IMR-90 (cell line): ENCODE results near the gene EBI3.

Experiments
- CEBPB ChIP-seq: IDR thresholded peaks from 2 replicates; pipeline ENCODE4 v1.6.1; 2012; ENCODE audit warnings: low read depth, low read length, improper control_type of control experiment
- MXI1 ChIP-seq: IDR thresholded peaks from 2 replicates; pipeline ENCODE4 v1.6.1; 2012; ENCODE audit warnings: low read depth, mild to moderate bottlenecking, low read length, moderate library complexity, borderline replicate concordance
- POLR2A ChIP-seq: IDR thresholded peaks from 2 replicates; pipeline ENCODE4 v1.6.1; 2012; ENCODE audit warnings: mild to moderate bottlenecking, low read depth, low read length
- TF ChIP-seq, protein P1 (sequence below): conservative IDR thresholded peaks from 2 replicates; pipeline ENCODE4 v1.5.1; 2012; ENCODE audit warnings: mild to moderate bottlenecking, low read depth, low read length, improper control_type of control experiment
- TF ChIP-seq, protein P2 (sequence below): fragments of 150-350 bp; IDR thresholded peaks from 2 replicates; pipeline ENCODE4 v1.6.1; 2017; ENCODE audit warnings: mild to moderate bottlenecking, antibody characterized with exemption, low read length, low read depth

DNA sequence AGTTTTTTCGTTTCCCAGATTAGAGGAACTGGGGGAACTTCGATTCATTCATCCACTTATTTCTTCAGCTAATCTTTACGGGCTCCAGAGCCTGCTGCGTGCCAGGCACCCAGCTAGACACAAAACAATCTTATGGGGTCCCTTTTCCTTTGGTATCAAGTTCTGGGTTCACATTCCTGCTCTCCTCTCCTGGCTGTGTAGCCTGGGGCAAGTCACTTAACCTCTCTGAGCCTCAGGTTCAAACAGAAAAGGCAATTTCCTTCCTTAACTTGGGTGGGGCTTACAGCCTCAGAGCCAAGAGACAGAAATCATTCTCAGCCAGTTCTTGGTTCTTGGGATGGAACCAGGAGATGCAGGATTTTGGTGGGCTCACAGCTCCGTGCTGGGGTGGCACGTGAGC lies 55.7 kb downstream of the EBI3 start:
- TF ChIP-seq POLR2A (no peak), MXI1 (no peak), CEBPB (no peak)
- TF ChIP-seq, protein P1, sequence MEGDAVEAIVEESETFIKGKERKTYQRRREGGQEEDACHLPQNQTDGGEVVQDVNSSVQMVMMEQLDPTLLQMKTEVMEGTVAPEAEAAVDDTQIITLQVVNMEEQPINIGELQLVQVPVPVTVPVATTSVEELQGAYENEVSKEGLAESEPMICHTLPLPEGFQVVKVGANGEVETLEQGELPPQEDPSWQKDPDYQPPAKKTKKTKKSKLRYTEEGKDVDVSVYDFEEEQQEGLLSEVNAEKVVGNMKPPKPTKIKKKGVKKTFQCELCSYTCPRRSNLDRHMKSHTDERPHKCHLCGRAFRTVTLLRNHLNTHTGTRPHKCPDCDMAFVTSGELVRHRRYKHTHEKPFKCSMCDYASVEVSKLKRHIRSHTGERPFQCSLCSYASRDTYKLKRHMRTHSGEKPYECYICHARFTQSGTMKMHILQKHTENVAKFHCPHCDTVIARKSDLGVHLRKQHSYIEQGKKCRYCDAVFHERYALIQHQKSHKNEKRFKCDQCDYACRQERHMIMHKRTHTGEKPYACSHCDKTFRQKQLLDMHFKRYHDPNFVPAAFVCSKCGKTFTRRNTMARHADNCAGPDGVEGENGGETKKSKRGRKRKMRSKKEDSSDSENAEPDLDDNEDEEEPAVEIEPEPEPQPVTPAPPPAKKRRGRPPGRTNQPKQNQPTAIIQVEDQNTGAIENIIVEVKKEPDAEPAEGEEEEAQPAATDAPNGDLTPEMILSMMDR: no peak
- TF ChIP-seq, protein P2, sequence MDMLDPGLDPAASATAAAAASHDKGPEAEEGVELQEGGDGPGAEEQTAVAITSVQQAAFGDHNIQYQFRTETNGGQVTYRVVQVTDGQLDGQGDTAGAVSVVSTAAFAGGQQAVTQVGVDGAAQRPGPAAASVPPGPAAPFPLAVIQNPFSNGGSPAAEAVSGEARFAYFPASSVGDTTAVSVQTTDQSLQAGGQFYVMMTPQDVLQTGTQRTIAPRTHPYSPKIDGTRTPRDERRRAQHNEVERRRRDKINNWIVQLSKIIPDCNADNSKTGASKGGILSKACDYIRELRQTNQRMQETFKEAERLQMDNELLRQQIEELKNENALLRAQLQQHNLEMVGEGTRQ: no peak
